HAP-1 (cell line): Measurements from ENCODE around the gene PGAP1.

ENCODE experiments used
- DNase-seq, 2 experiments: peaks; one replicate each; pipeline ENCODE4 v3.0.0-alpha.2; 2016 to 2020; ENCODE audit warnings: low spot score in 2 of 2
- H3K27me3 ChIP-seq: fragments of 250-450 bp; sonication (Bioruptor Pico); 2 replicates; pipeline ENCODE4 v1.5.1; 2020; ENCODE audit warnings: low read depth, mild to moderate bottlenecking, moderate library complexity
- H3K36me3 ChIP-seq: fragments of 250-450 bp; sonication (Bioruptor Pico); replicated peaks from 2 replicates; pipeline ENCODE4 v1.5.1; 2020; ENCODE audit warnings: mild to moderate bottlenecking
- H3K4me1 ChIP-seq: fragments of 250-450 bp; sonication (Bioruptor Pico); 2 replicates; pipeline ENCODE4 v1.5.1; 2020; ENCODE audit warnings: mild to moderate bottlenecking
- H3K4me3 ChIP-seq: fragments of 250-450 bp; sonication (Bioruptor Pico); 2 replicates; pipeline ENCODE4 v1.5.1; 2020; ENCODE audit warnings: mild to moderate bottlenecking, moderate library complexity
- H3K9me3 ChIP-seq: fragments of 250-450 bp; sonication (Bioruptor Pico); 2 replicates; pipeline ENCODE4 v1.5.1; 2020; ENCODE audit warnings: mild to moderate bottlenecking, moderate library complexity
- in situ Hi-C: fragments of 300-500 bp; cut with MboI; formaldehyde crosslinking; loops from 3 replicates; pipeline ENCODE4 v1.14.3; 2020; ENCODE audit warnings: low sequenced_read_pairs, inconsistent platforms, mixed read lengths

The PGAP1 gene

GRCh38 chr2:196899976-196900375, 26.5 kb downstream of the PGAP1 start:
- in situ Hi-C loops, result no loop called here
- DNase-seq, result no peak
- Histone ChIP-seq H3K27me3 (no peaks in the 10 kb centered on the region), H3K36me3 (peaks cover 32% of the 10 kb centered on the region), H3K4me3 (no peak overlapping the region), H3K4me1 (no peaks in the 10 kb centered on the region), H3K9me3 (no peaks in the 10 kb centered on the region)

GRCh38 chr2:196891136-196891535, 35.4 kb downstream of the PGAP1 start:
- H3K27me3 ChIP-seq, result no peaks in the 10 kb centered on the region
- H3K4me3 ChIP-seq, result no peak overlapping the region
- no peaks in the 10 kb centered on the region for H3K9me3 ChIP-seq
- peaks cover 11% of the 10 kb centered on the region for H3K36me3 ChIP-seq
- DNase-seq, result no peak
- no peaks in the 10 kb centered on the region for H3K4me1 ChIP-seq
- in situ Hi-C loops, result no loop called here

GRCh38 chr2:196887431-196887830, 39.1 kb downstream of the PGAP1 start:
- in situ Hi-C loops, result no loop called here
- DNase-seq, result no peak
- peaks cover 20% of the 10 kb centered on the region for H3K36me3 ChIP-seq

GRCh38 chr2:196884368-196884767, 42.1 kb downstream of the PGAP1 start:
- H3K36me3 ChIP-seq, result peaks cover 23% of the 10 kb centered on the region
- no peaks in the 10 kb centered on the region for H3K4me1 ChIP-seq
- no peak for DNase-seq
- no peaks in the 10 kb centered on the region for H3K27me3 ChIP-seq
- H3K9me3 ChIP-seq, result no peaks in the 10 kb centered on the region
- in situ Hi-C loops, result no loop called here
- no peak overlapping the region for H3K4me3 ChIP-seq

More at GRCh38 chr2:196887431-196887830, 39.1 kb downstream of the PGAP1 start:
- Histone ChIP-seq H3K27me3 (no peaks in the 10 kb centered on the region), H3K9me3 (no peaks in the 10 kb centered on the region), H3K4me3 (no peak overlapping the region), H3K4me1 (no peaks in the 10 kb centered on the region)

GRCh38 chr2:196876364-196876763, 50.1 kb downstream of the PGAP1 start:
- Histone ChIP-seq H3K4me3 (no peak overlapping the region), H3K4me1 (no peaks in the 10 kb centered on the region), H3K9me3 (no peaks in the 10 kb centered on the region), H3K27me3 (no peaks in the 10 kb centered on the region), H3K36me3 (peaks cover 27% of the 10 kb centered on the region)
- no peak for DNase-seq
- in situ Hi-C loops, result no loop called here

- DNase-seq, result no peak
- H3K27me3 ChIP-seq, result no peaks in the 10 kb centered on the region
- peaks cover 29% of the 10 kb centered on the region for H3K36me3 ChIP-seq
- H3K4me3 ChIP-seq, result no peak overlapping the region
- in situ Hi-C loops, result no loop called here
- no peaks in the 10 kb centered on the region for H3K4me1 ChIP-seq
- no peaks in the 10 kb centered on the region for H3K9me3 ChIP-seq
Observed at GRCh38 chr2:196875414-196875813, 51.1 kb downstream of the PGAP1 start.

- in situ Hi-C loops, result no loop called here
- Histone ChIP-seq H3K9me3 (no peaks in the 10 kb centered on the region), H3K36me3 (peaks cover 26% of the 10 kb centered on the region), H3K4me3 (no peak overlapping the region), H3K4me1 (no peaks in the 10 kb centered on the region), H3K27me3 (no peaks in the 10 kb centered on the region)
- no peak for DNase-seq
Observed at GRCh38 chr2:196873511-196873910, 53.0 kb downstream of the PGAP1 start.

GRCh38 chr2:196854629-196855028, 71.9 kb downstream of the PGAP1 start:
- Histone ChIP-seq H3K36me3 (0 out of 2 replicates have a peak, but pooled peaks cover 4% of the 10 kb centered on the region), H3K27me3 (no peaks in the 10 kb centered on the region), H3K4me1 (no peaks in the 10 kb centered on the region; the same call in 1 of the 2 replicates), H3K4me3 (no peak overlapping the region), H3K9me3 (peaks cover 4% of the 10 kb centered on the region)
- DNase-seq, result no peak
- in situ Hi-C loops, result no loop called here

GRCh38 chr2:196853301-196854087, 73.0 kb downstream of the PGAP1 start:
- peak in 1 of 2 experiments; percentile 16 for DNase-seq

GRCh38 chr2:196851088-196851487, 75.4 kb downstream of the PGAP1 start:
- Histone ChIP-seq H3K36me3 (0 out of 2 replicates have a peak, but pooled peaks cover 7% of the 10 kb centered on the region), H3K4me1 (no peaks in the 10 kb centered on the region; the same call in 1 of the 2 replicates), H3K4me3 (no peak overlapping the region), H3K9me3 (no peaks in the 10 kb centered on the region), H3K27me3 (no peaks in the 10 kb centered on the region)
- DNase-seq, result no peak
- in situ Hi-C loops, result no loop called here

More at GRCh38 chr2:196853301-196854087, 73.0 kb downstream of the PGAP1 start:
- in situ Hi-C loops, result no loop called here
- 0 out of 2 replicates have a peak, but pooled peaks cover 4% of the 10 kb centered on the region for H3K36me3 ChIP-seq
- no peaks in the 10 kb centered on the region for H3K27me3 ChIP-seq
- H3K4me3 ChIP-seq, result no peak overlapping the region
- no peaks in the 10 kb centered on the region for H3K9me3 ChIP-seq
- H3K4me1 ChIP-seq, result no peaks in the 10 kb centered on the region; the same call in 1 of the 2 replicates

- Histone ChIP-seq H3K4me3 (no peak overlapping the region), H3K9me3 (no peaks in the 10 kb centered on the region), H3K27me3 (no peaks in the 10 kb centered on the region), H3K4me1 (no peaks in the 10 kb centered on the region; the same call in 1 of the 2 replicates), H3K36me3 (0 out of 2 replicates have a peak, but pooled peaks cover 3% of the 10 kb centered on the region)
- in situ Hi-C loops, result no loop called here
- peak in 1 of 2 experiments; percentile 18 for DNase-seq
Observed at GRCh38 chr2:196849895-196850294, 76.6 kb downstream of the PGAP1 start.

- Histone ChIP-seq H3K4me1 (no peaks in the 10 kb centered on the region), H3K36me3 (peaks cover 10% of the 10 kb centered on the region), H3K27me3 (no peaks in the 10 kb centered on the region), H3K9me3 (no peaks in the 10 kb centered on the region), H3K4me3 (no peak overlapping the region)
- in situ Hi-C loops, result no loop called here
- no peak for DNase-seq
Observed at GRCh38 chr2:196846295-196846694, 80.2 kb downstream of the PGAP1 start.

GRCh38 chr2:196845371-196845770, 81.1 kb downstream of the PGAP1 start:
- H3K4me3 ChIP-seq, result no peak overlapping the region
- DNase-seq, result no peak
- no peaks in the 10 kb centered on the region for H3K9me3 ChIP-seq
- H3K4me1 ChIP-seq, result no peaks in the 10 kb centered on the region
- in situ Hi-C loops, result no loop called here
- peaks cover 12% of the 10 kb centered on the region for H3K36me3 ChIP-seq
- no peaks in the 10 kb centered on the region for H3K27me3 ChIP-seq

GRCh38 chr2:196840171-196840570, 86.3 kb downstream of the PGAP1 start:
- Histone ChIP-seq H3K4me1 (no peaks in the 10 kb centered on the region), H3K27me3 (no peaks in the 10 kb centered on the region), H3K36me3 (peaks cover 21% of the 10 kb centered on the region), H3K4me3 (no peak overlapping the region), H3K9me3 (no peaks in the 10 kb centered on the region)
- DNase-seq, result no peak
- in situ Hi-C loops, result no loop called here
